NCI-H460 (cell line): ENCODE measurements around the gene PCNT. TPM values are rescaled to one million over a fixed set of nuclear protein-coding genes. Genes with fewer than 3 reads are reported as not detected.
"Not testable (repeated sequence)": the region's sequence is repeated elsewhere in the genome, so short reads cannot be mapped to it uniquely, and the experiment has no call there.

Experiments used
- DNase-seq: peaks from one replicate; pipeline ENCODE4 v3.0.0-alpha.2; 2016; ENCODE audit warnings: low read depth; ENCODE audit errors: extremely low read depth
- total RNA-seq: library from RNA; depleted of rRNA; stranded (reverse); fragments of >200 nt; shearing (Covaris generic); gene quantifications from 2 replicates; pipeline ENCODE4 v1.2.3, GENCODE V29; 2014

Gene PCNT
- total RNA-seq, 1 experiment from 2014 or later: 14.1 TPM

DNA sequence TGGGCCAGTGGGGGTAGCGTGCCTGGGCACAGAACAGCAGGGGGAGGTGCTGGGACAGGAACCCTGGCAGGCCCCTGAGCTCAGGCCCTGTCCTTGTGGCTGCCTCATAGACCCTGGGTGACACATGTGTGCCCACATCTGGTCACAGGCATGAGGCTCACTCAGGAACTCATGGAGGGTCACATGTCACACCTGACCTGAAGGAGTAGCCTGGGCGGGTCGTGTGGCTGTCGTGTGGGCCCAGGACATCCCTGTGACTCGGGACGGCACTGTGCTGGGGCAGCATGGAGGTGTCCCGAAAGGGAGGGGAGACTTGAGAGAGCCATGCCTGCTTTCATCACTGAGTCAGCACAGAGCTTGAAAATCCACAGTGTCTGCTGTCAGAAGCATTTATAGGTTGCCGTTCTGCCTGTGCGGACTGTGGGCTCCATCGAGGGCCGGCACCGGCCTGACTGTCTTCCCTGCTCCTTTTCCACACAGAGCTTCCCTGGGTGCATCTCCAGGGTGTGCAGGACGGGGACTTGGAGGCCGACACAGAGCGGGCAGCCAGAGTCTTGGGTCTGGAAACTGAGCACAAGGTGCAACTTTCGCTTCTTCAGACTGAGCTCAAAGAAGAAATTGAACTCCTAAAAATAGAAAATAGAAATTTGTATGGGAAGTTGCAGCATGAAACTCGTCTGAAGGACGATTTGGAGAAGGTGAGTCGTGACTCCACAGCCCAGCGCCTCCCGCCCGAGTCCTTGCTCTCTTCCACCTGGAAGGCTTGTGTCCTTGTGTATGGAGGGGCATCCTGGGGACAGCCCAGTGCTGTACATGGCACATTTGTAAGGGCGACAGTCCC lies 32.8 kb downstream of the PCNT start:
- no peak for DNase-seq

DNA sequence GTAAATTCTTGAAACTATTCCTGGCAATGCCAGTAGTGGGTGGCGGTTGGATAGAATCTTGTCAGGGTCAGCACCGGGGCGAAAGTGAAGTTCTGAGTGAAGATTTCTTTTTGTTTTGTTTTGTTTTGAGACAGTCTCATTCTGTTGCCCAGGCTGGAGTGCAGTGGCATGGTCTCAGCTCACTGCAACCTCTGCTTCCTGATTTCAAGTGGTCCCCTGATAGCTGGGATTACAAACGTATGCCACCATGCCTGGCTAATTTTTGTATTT lies 33.3 kb downstream of the PCNT start:
- no peak for DNase-seq

- DNase-seq: no peak
Measured at GRCh38 chr21:46357684-46358425, 33.9 kb downstream of the PCNT start.

GRCh38 chr21:46361176-46361575 lies 37.2 kb downstream of the PCNT start:
- no peak for DNase-seq

GRCh38 chr21:46361935-46362334 lies 38.0 kb downstream of the PCNT start:
- no peak for DNase-seq

- no peak for DNase-seq
Measured at GRCh38 chr21:46362946-46363345, 39.0 kb downstream of the PCNT start.

- no peak for DNase-seq
Measured at GRCh38 chr21:46363698-46364097, 39.7 kb downstream of the PCNT start.

DNA sequence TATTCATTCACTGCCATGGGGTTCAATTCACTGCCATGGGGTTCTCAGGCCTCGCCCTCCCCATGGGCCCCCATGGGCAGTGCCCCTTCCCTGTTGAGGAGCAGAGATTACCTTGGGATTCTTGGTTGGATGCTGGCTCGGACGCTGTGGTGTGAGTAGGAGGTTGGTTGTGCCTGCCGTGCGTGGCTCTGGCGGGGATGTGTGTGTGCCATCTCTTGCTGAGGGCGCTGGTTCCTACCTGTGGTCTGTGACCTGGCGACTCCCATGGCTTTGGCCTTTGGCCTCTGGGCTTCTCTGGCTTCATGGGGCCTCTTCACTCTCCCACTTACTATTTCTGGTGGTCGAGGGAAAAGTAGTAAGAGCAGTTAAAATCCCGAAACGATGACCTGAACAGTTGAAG lies 42.1 kb downstream of the PCNT start:
- no peak for DNase-seq

DNA sequence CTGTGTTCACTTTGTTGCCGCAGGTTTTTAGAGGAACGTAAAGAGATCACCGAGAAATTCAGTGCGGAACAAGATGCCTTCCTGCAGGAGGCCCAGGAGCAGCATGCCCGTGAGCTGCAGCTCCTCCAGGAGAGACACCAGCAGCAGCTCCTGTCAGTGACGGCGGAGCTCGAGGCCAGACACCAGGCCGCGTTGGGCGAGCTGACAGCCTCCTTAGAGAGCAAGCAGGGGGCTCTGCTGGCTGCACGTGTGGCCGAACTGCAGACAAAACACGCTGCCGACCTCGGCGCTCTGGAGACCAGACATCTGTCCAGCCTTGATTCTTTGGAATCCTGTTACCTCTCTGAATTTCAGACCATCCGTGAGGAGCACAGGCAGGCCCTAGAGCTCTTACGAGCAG lies 42.6 kb downstream of the PCNT start:
- DNase-seq: no peak

- DNase-seq: no peak
Measured at GRCh38 chr21:46366966-46367365, 43.0 kb downstream of the PCNT start.

GRCh38 chr21:46368533-46369285 lies 44.8 kb downstream of the PCNT start:
- no peak for DNase-seq

DNA sequence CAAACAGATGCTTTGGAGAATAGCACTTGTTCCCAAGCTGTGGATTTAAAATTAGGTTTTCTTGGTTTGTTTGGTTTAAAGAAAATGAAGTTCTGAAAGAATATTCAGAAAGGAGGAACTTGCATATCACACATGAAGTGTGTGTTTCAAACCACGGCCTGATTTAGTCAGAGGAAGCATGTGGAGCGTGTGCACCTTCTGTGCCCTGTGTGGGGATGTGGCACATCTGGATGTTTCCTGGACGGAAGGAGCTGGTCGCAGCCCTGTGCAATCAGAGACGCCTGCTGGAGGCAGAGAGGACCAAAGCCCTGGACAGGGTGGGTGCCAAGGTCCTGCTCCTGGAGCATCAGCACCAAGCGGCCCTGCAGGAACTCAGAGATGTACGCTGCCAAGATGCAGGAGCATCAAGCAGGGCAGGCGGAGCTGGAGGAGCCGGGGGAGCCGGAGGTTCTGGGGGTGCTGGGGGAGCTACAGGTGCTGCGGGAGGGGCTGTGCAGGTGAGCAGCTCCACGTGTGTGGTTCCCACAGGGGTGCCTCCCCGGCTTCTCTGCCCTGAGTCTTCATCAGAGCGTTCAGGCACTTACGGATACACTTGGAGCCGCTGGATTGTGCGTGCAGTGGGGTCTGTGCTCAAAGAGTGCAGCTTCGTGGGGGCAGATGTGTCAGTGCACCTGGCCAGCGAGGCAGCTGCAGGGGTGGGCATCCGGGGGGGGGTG lies 45.7 kb downstream of the PCNT start:
- DNase-seq: no peak

GRCh38 chr21:46371204-46372013 lies 47.5 kb downstream of the PCNT start:
- DNase-seq: no peak

DNA sequence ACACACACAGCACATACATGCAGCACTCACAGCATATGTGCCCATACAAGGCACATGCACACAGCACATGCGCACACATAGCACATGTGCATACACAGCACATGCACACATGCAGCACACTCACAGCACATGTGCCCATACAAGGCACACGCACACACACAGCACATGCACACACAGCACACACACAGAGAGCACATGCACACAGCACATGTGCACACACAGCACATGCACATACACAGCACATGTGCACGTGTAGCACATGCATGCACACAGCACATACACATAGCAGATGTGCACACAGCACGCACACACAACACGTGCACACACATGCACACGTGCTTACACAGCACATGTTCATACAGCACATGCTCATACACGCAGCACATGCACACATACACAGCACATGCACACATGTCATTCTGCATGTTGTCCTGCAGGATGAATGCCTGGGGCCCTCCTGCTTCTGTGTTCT lies 48.1 kb downstream of the PCNT start:
- no peak for DNase-seq

DNA sequence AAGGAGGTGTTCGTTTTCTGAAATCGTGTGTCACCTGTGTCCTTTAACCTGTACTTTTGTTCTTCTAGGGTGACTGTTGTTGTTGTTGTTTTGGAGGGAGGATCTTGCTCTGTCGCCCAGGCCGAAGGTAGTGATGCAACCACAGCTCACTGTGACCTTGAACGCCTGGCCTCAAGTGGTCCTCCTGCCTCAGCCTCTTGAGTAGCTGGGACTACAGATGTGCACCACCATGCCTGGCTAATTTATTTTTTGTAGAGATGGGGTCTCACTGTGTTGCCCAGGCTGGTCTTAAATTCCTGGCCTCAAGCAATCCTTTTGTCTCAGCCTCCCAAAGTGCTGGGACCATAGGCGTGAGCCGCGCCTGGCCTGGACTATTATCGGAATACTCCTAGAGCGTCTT lies 49.0 kb downstream of the PCNT start:
- DNase-seq: not testable (repeated sequence)

DNA sequence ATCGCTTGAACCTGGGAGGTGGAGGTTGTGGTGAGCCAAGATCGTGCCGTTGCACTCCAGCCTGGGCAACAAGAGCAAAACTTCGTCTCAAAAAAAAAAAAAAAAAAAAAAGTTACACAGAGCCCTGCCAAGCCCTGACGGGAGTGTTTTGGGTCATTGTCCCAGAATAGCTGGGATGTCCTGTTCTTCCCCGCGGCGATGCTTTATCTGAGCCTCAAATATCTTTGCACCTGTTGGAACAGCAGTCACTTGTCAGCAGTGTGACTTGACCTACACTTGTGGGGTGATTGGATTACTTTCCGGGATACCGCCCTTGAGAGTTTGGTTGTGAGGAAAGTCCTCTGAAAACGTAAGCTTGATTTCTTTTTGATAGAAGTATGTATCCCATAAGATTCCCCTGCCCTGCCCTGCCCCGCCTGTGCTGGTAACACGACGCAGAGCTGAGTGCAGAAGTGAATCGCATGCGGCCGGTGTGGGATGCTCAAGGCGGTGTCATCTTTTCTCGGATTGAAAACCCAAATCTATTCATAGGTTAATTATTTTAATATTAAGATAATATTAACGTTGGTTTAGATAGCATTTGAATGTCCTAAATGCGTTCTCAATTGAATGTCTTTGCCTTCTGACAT lies 50.9 kb downstream of the PCNT start:
- DNase-seq: no peak

- no peak for DNase-seq
Measured at GRCh38 chr21:46375560-46376230, 51.7 kb downstream of the PCNT start.

DNA sequence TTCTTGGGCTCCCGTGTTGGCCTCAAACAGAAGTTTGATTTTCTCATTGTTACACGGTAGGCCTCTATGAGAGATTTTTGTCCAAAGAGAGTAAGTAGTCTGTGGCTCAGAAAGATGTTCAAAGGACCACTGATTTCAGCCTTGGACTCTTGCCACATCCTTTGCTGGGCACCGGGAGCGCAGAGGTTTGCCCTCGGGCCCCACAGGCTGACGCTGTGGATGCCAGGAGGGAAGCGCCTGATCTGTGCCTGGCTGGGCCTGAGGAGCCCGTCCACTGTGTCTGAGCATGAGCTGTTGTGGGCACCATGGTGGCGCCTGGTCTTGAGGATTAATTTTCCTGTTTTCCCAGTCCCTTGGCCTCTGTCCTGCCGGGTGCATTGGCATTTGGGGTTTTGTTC lies 52.3 kb downstream of the PCNT start:
- no peak for DNase-seq

DNA sequence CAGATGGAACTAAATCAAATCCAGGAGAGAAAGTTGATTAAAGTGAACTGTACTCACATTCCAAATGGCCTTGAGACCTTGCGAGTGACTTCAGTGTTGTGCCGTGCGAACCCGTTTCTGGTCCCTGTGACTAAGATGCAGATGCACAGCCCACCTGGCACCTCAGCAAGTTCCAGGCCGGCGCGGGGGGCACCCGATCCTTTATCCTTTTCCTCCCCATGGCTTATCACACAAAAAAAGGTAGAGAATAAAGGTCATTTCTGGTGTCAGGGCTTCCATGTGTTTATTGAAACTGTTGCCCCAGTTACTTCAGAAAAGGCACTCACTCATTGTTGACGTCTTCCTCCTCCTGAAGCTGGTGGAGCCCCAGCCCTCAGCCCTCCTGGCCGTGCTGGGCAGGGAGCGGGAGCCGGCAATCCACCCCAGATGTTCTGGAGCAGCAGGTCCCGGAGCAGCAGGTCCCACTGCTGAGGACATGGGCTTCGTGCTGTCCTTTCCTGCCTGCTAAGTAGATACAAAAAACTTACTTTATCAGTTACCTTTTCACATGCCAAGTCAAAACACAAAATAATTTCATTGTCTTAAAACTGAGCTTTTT lies 53.0 kb downstream of the PCNT start:
- no peak for DNase-seq
